ENCODE measurements around the gene C8A. TPM values are rescaled to one million over a fixed set of nuclear protein-coding genes. Genes with fewer than 3 reads are reported as not detected.
A peak's percentile ranks its signal among the peaks of the same experiment; 100 is the strongest.

The C8A gene
- total and polyA plus RNA-seq, 2 of the 13 experiments (the other 11 are each of a cell fraction or from before 2014, with no cell fraction given): 10.5 to 15.0 TPM

GRCh38 chr1:56910441-56910985 is 55.9 kb downstream of the C8A start (continued):
- TF ChIP-seq ZNF451 (CRISPR knock-in tag; IDR thresholded peaks at IDR 0.05): peak; percentile 75; the same call in 1 of the 2 replicates
- TF ChIP-seq, protein P1, sequence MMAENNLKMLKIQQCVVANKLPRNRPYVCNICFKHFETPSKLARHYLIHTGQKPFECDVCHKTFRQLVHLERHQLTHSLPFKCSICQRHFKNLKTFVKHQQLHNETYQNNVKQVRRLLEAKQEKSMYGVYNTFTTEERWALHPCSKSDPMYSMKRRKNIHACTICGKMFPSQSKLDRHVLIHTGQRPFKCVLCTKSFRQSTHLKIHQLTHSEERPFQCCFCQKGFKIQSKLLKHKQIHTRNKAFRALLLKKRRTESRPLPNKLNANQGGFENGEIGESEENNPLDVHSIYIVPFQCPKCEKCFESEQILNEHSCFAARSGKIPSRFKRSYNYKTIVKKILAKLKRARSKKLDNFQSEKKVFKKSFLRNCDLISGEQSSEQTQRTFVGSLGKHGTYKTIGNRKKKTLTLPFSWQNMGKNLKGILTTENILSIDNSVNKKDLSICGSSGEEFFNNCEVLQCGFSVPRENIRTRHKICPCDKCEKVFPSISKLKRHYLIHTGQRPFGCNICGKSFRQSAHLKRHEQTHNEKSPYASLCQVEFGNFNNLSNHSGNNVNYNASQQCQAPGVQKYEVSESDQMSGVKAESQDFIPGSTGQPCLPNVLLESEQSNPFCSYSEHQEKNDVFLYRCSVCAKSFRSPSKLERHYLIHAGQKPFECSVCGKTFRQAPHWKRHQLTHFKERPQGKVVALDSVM (CRISPR knock-in tag; IDR thresholded peaks at IDR 0.05): no peak
- TF ChIP-seq ZNF512B (CRISPR knock-in tag; IDR thresholded peaks at IDR 0.05; ENCODE audit: borderline replicate concordance): no peak
- no peak for TF ChIP-seq FUBP1 (CRISPR knock-in tag; IDR thresholded peaks at IDR 0.05; ENCODE audit: borderline replicate concordance)
- peak; percentile 98 for TF ChIP-seq NR2F6 (IDR thresholded peaks at IDR 0.05)
- peak; percentile 99 for TF ChIP-seq NR2F6 (CRISPR knock-in tag; IDR thresholded peaks at IDR 0.05)
- no peak for TF ChIP-seq POLR2AphosphoS2 (IDR thresholded peaks at IDR 0.05; ENCODE audit: low read depth, low read length)
- TF ChIP-seq MAFG (CRISPR knock-in tag; IDR thresholded peaks at IDR 0.05): no peak
- TF ChIP-seq, protein P2, sequence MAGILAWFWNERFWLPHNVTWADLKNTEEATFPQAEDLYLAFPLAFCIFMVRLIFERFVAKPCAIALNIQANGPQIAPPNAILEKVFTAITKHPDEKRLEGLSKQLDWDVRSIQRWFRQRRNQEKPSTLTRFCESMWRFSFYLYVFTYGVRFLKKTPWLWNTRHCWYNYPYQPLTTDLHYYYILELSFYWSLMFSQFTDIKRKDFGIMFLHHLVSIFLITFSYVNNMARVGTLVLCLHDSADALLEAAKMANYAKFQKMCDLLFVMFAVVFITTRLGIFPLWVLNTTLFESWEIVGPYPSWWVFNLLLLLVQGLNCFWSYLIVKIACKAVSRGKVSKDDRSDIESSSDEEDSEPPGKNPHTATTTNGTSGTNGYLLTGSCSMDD (CRISPR knock-in tag; IDR thresholded peaks at IDR 0.05): no peak
- TF ChIP-seq, protein P3, sequence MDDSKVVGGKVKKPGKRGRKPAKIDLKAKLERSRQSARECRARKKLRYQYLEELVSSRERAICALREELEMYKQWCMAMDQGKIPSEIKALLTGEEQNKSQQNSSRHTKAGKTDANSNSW (CRISPR knock-in tag; IDR thresholded peaks at IDR 0.05; ENCODE audit: borderline replicate concordance): no peak
- peak; percentile 70 for TF ChIP-seq ZNF703 (CRISPR knock-in tag; IDR thresholded peaks at IDR 0.05; ENCODE audit: borderline replicate concordance)
- no peak for TF ChIP-seq MTF2 (CRISPR knock-in tag; IDR thresholded peaks at IDR 0.05; ENCODE audit: borderline replicate concordance)
- no peak; the same call in 1 of the 2 replicates for TF ChIP-seq STAT6 (CRISPR knock-in tag; IDR thresholded peaks at IDR 0.05; ENCODE audit: borderline replicate concordance)
- TF ChIP-seq NFYC (CRISPR knock-in tag; IDR thresholded peaks at IDR 0.05): no peak
- no peak for TF ChIP-seq SMYD3 (CRISPR knock-in tag; IDR thresholded peaks at IDR 0.05)
- TF ChIP-seq TAF15 (IDR thresholded peaks at IDR 0.05; ENCODE audit: low read depth, low read length, poor library complexity, severe bottlenecking): no peak
- peak; percentile 48; the same call in 1 of the 2 replicates for TF ChIP-seq ZBTB20 (CRISPR knock-in tag; IDR thresholded peaks at IDR 0.05; ENCODE audit: borderline replicate concordance, low read depth)
- TF ChIP-seq ZNF569 (CRISPR knock-in tag; IDR thresholded peaks at IDR 0.05; ENCODE audit: borderline replicate concordance): no peak
- peak; percentile 37; the same call in 1 of the 2 replicates for TF ChIP-seq ZNF615 (CRISPR knock-in tag; IDR thresholded peaks at IDR 0.05; ENCODE audit: borderline replicate concordance)

All from HepG2 (cell line).